ENCODE data around the gene HDAC5. TPM values are rescaled to one million over a fixed set of nuclear protein-coding genes. Genes with fewer than 3 reads are reported as not detected.
A peak's percentile ranks its signal among the peaks of the same experiment; 100 is the strongest.

Gene HDAC5
- total and polyA plus RNA-seq, 2 of the 8 experiments (the other 6 are each of a cell fraction or from before 2014, with no cell fraction given) = 48.5 to 54.4 TPM

- H2BK12ac ChIP-seq (ENCODE audit: low read depth, low read length) = no peak overlapping the region
- peaks cover 0 to 2% (median under 1%) of the 10 kb centered on the region in 4 experiments; a peak in 3 of 7 replicates for H3K4me1 ChIP-seq (replicated peaks in 1 of 4; ENCODE audit: control insufficient read depth in 3 of 4, insufficient read depth in 4 of 4, low read length in 3 of 4)
- no peak overlapping the region for H3K4me3 ChIP-seq (ENCODE audit: extremely low read depth in 1 of 4, insufficient read depth in 2 of 4, low read depth in 3 of 4, low read length in 4 of 4)
- DNase-seq (ENCODE audit: low read depth in 1 of 2, low spot score in 2 of 2) (no peak), FAIRE-seq (no peak)
- POLR2A ChIA-PET (ENCODE audit: partially characterized antibody) = interaction anchor here (0.6 to 2.9 kb wide), 13 partner anchors 9 to 404 kb away, joined by 3 to 17 read pairs (median 4); partner anchors contain the start of genes HDAC5 and LSM12
- H2BK20ac ChIP-seq (ENCODE audit: low read length) = no peak overlapping the region
- H3K9me3 ChIP-seq (ENCODE audit: insufficient read depth in 2 of 2, low read depth in 1 of 2, low read length in 1 of 2) = no peaks in the 10 kb centered on the region
- no peak overlapping the region for H2BK5ac ChIP-seq (ENCODE audit: low read depth, low read length)
- no peak overlapping the region for H4K5ac ChIP-seq (ENCODE audit: insufficient read length, low read depth, low read length)
- H3K36me3 ChIP-seq (ENCODE audit: control insufficient read depth in 2 of 4, insufficient read depth in 4 of 4, low read length in 3 of 4) = peaks cover 12 to 40% (median 26%) of the 10 kb centered on the region in 4 experiments; a peak in 6 of 8 replicates
- H3K79me1 ChIP-seq (ENCODE audit: low read depth, low read length) = no peaks in the 10 kb centered on the region
- H3K23me2 ChIP-seq (ENCODE audit: low read depth, low read length) = peaks cover 6% of the 10 kb centered on the region; the same call in 1 of the 2 replicates
- no peak overlapping the region for H3K9ac ChIP-seq (replicated peaks in 1 of 4; ENCODE audit: extremely low read depth in 1 of 4, low read depth in 3 of 4, low read length in 3 of 4)
- H3K4me2 ChIP-seq (ENCODE audit: insufficient read depth in 1 of 2, low read depth in 2 of 2, low read length in 2 of 2) = no peak overlapping the region
- no peak overlapping the region for H3K14ac ChIP-seq (ENCODE audit: insufficient read length)
- no peak overlapping the region for H4K91ac ChIP-seq (replicated peaks; ENCODE audit: insufficient read length, low read length)
- H2BK15ac ChIP-seq (ENCODE audit: low read length) = no peak overlapping the region
- no peak overlapping the region for H3K18ac ChIP-seq (ENCODE audit: extremely low read depth, low read length)
- H3K79me2 ChIP-seq (ENCODE audit: control insufficient read depth in 1 of 2, insufficient read depth in 2 of 2, low read length in 2 of 2) = peaks cover 0 to 19% of the 10 kb centered on the region in 2 experiments; a peak in 2 of 4 replicates
- H3K27me3 ChIP-seq (replicated peaks in 1 of 4; ENCODE audit: control insufficient read depth in 3 of 4, extremely low read depth in 1 of 4, insufficient read depth in 3 of 4, low read length in 3 of 4) = no peaks in the 10 kb centered on the region
- 96% methylated on average over 9 of the region's 9 CpGs; no CpG with 5 or more reads in 1 of the 2 experiments for WGBS, 2 experiments (ENCODE audit: extremely low coverage in 1 of 2, insufficient coverage in 1 of 2, insufficient read length in 1 of 2, insufficient replicate concordance in 2 of 2, low coverage in 1 of 2, low lambda C conversion rate in 2 of 2, missing lambda C conversion rate in 1 of 2)
- H3K4ac ChIP-seq (replicated peaks; ENCODE audit: insufficient read length, low read depth, low read length) = no peak overlapping the region
- H3K56ac ChIP-seq (replicated peaks; ENCODE audit: insufficient read length, low read depth, low read length) = no peak overlapping the region
- H2BK120ac ChIP-seq (replicated peaks; ENCODE audit: low read depth, low read length) = no peak overlapping the region
- H2AK5ac ChIP-seq (ENCODE audit: low read depth, low read length) = no peak overlapping the region
- no peak overlapping the region for H2AFZ ChIP-seq (ENCODE audit: low read length)
- H4K8ac ChIP-seq (ENCODE audit: extremely low read depth, insufficient read depth, low read length) = peak overlapping the region; percentile 42; the same call in 1 of the 2 replicates
- no peak overlapping the region for H3K27ac ChIP-seq (ENCODE audit: low read depth, low read length)
- no peak overlapping the region for H3K23ac ChIP-seq (ENCODE audit: insufficient read length)
- no peak for TF ChIP-seq GTF2F1 (IDR thresholded peaks at IDR 0.05; ENCODE audit: borderline replicate concordance, low read depth, low read length)
- no peak for TF ChIP-seq CTCF (IDR thresholded peaks at IDR 0.05; ENCODE audit: control extremely low read depth in 1 of 3, insufficient read depth in 1 of 3, low read depth in 1 of 3, low read length in 3 of 3)
- no peak for TF ChIP-seq TEAD4 (IDR thresholded peaks at IDR 0.05; ENCODE audit: low read depth, low read length)
- TF ChIP-seq POLR2AphosphoS5 (IDR thresholded peaks at IDR 0.05; ENCODE audit: low read depth, low read length) = no peak
- TF ChIP-seq RFX5 (IDR thresholded peaks at IDR 0.05; ENCODE audit: borderline replicate concordance, low read depth, low read length) = no peak
- TF ChIP-seq KDM5A (IDR thresholded peaks at IDR 0.05; ENCODE audit: low read length) = no peak
- TF ChIP-seq JUND (IDR thresholded peaks at IDR 0.05; ENCODE audit: low read length) = no peak
- TF ChIP-seq SP1 (IDR thresholded peaks at IDR 0.05; ENCODE audit: low read depth, low read length) = no peak
- no peak for TF ChIP-seq POU5F1 (IDR thresholded peaks at IDR 0.05; ENCODE audit: low read depth, low read length)
- peaks cover 0 to 10% of the 10 kb centered on the region in 2 experiments for H4K20me1 ChIP-seq (replicated peaks in 1 of 2; ENCODE audit: control insufficient read depth in 1 of 2, insufficient read depth in 2 of 2, low read length in 2 of 2)
- CTCF ChIA-PET (ENCODE audit: partially characterized antibody) = interaction anchor here (0.6 to 7.1 kb wide), 11 partner anchors 11 to 437 kb away, joined by 3 to 71 read pairs (median 4); partner anchors contain the start of gene ASB16
These were observed 49.1 kb downstream of the HDAC5 start for GRCh38 chr17:44074231-44074910.

Measured in H1 (cell line).